Fibroblast of skin of abdomen (primary cell): Measurements from ENCODE around the gene MFSD1.
"Not testable (repeated sequence)": the region's sequence is repeated elsewhere in the genome, so short reads cannot be mapped to it uniquely, and the experiment has no call there.

Experiments used
- DNase-seq: peaks from one replicate; pipeline ENCODE4 v3.0.0-alpha.2; 2013

MFSD1 gene

DNA sequence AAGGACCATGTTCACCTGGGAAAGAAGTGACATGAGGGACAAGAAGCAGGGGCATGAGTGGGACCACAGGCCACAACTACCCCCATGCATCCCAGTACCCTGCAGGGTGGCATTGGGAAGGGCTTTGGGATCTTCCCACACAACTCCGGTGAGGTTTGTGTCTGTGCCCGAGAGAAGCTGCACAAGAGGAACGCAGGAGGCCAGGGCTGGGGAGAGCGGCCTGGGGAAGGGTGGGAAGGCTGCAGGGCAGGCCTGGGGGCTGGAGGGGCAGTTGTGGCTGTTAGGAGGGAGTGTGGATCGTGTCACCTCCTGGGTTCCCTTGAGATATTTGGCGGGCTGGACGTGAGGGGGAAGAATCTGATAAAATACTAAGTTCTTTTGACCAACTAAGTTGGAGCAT, 25.3 kb upstream of the MFSD1 start:
- no peak for DNase-seq

DNA sequence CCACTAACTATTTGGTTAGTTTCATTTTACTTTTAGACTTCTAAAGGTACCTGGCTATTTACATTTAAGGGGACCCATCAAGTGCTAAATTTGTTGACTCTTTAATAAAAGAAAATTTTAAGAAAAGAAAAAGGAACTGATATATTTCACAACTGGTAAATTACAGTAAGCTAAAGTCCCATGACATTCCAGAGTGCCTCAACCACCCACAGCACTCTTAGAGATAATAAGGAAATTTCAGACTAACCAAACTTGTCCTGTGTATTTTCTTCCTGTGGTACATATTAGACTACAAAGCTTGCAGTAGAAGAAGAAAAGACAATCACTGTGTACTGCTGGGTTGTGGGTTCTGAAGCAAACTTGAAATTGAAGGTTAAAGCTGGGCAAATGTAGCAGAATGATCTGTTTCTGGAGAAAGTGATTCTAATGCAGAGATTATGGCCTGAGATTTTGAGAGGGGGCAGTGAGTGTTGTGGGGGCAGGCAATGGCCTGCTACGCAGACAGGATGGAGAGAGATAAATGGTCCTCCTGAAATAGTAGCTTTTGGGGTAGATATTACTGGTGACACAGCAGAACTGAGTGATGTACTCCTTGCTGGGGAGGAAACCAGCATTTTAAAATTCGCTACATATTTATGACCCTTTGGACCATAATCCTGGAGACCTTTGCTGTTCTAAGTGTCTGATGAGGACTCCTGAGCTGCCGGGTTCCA, 24.5 kb upstream of the MFSD1 start:
- no peak for DNase-seq

DNA sequence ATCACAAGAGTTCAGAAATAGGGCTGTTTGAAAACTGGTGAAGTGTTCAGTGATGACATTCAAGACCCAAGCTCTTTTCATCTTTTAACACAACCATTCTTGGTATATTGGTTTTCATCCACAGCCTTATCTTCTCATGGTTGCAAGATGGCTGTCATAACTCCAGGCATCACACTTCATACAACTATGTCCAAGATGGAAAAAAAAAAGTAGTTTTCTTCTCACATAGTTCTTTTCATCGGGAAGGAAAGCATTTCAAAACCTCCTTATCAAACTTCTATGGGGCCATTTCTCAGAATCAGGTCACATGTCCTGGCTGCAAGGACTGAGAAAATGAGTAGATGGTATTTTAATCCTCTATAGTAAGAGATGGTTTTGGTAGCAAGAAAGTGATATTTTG, 21.1 kb upstream of the MFSD1 start:
- no peak for DNase-seq

DNA sequence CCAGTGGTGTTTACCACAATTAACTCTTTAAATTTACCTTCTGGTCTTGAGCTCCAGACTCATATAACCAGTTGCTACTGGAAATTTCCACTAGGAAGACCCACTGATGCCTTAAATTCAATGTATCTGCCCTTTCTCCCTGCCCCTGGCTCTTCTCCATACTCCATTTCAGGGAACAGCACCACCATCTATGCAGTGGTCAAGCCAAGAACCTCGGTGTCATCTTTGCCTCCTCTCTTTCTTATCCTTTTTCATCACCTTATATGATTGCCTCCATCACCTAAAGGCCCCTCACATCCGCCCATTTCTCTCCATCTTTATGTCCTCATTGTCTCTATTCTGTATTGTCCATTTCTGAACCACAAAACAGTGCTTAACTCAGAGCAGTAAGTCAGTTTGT, 20.7 kb upstream of the MFSD1 start:
- no peak for DNase-seq

DNA sequence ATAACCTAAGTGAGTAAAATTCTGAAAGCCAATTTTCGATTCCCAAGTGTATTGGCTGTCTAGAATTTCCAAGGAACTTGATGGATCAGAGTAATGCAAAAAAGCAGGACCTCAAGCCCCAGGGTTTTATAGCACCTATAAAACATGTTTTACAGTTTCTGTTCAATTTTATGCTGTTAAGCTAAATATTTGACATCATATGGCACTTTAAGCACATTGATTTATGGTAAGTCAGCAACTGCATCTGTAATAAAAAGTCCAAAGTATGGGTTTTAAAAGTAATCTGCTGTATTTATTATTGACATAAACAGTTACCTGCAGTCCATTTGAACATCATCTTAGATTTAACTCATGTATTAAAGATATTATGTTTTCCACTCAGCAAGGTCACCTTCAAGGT, 20.0 kb upstream of the MFSD1 start:
- no peak for DNase-seq

DNA sequence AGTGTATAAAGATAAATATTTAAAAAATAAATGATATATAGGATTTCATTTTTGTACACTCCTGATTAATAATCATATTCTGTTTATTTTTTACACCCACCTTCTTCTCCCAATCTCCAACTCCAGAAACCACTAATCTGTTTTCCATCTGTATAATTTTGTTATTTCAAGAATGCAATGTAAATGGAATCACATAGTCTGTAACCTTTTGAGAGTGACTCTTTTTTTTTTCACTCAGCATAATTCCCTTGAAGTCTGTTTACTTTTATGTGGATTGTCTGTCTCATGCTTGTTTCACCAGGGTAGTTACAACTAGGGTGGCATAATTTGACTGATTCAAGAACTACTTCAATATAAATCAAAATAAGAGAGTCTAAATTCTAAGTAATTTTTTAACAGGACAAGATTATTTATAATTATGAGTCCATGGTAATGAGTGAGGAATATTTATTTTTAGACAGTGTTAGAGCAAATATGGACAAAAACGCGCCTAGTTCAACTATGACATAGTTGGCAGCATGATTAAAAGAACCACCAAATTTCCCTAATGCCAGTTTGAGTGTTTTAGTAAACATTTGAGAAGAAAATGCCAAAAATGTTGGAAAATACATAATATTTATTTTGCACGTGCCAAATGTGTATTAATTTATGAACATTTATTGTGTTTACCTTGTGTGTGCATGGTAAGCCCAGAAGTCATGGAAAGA, 19.4 kb upstream of the MFSD1 start:
- DNase-seq: no peak

DNA sequence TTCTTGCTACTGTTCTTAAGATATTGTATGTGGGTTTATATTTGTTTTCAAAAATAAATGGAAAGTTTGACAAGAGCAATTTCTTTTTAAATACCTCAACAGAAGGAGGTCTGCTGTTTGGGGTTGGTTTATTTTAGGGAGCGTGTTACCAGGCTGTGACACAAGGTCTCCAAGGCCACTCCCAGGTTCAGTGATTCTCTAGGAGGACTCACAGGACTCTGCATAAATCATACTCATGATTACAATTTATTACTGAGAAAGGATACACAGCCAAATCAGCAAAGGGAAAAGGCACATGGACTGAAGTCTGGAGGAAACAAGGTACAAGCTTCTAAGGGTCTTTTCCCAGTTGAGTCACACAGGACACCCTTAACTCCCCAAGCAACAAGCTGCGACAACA, 18.8 kb upstream of the MFSD1 start:
- no peak for DNase-seq

DNA sequence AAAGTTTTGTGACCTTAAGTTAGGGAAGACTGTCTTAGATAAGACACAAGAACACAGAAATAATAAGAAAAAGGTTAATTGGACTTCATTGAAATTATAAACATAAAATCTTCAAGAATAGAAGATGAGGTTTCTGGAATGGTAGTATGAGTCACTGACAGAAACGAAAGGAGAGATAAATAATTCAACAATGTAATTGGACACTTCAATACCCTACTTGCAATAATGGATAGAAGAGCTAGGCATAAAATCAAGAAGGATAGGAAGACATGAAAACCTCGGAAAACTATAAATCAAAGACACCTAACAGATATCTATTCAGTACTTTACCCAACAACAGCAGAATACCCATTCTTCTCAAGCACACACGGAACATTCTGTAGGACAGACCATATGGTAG, 15.9 kb upstream of the MFSD1 start:
- DNase-seq: no peak

DNA sequence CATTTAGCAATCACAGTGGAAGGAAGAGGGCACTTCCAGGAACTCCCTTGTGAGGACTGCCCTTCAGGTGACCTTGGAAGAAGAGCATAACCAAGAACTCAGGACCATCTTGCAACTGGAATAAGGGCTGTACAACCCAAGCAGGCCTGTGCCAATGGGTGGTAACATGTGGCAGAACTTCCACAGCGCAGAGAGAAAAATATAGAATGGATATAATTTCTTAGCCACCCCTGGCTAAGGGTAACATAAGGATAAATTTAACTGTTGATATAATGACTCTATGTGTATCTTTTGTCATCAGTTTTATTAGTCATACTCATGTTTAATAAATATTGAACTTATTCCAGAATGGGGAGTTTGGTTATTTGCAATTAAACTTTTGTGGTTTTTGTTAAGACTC, 13.4 kb upstream of the MFSD1 start:
- DNase-seq: no peak

DNA sequence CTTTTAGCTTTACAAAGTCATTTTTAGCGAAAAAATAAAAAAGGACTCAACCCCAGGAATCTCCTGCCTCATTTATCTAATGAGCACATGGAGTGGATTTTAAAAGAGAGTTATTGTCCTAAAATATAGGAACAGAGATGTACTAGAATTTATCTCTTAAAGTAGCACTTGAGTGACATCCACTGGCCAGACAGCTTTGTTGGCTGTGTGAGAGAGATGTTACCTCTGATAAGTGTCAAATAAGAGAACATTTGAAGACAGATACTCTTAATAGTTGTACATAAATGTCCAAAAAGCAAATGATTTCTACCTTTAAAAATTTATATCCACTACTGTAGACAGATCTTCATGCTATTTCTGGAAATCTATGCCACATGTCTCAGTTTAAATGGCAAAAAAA, 12.3 kb upstream of the MFSD1 start:
- DNase-seq: peak; percentile 68

DNA sequence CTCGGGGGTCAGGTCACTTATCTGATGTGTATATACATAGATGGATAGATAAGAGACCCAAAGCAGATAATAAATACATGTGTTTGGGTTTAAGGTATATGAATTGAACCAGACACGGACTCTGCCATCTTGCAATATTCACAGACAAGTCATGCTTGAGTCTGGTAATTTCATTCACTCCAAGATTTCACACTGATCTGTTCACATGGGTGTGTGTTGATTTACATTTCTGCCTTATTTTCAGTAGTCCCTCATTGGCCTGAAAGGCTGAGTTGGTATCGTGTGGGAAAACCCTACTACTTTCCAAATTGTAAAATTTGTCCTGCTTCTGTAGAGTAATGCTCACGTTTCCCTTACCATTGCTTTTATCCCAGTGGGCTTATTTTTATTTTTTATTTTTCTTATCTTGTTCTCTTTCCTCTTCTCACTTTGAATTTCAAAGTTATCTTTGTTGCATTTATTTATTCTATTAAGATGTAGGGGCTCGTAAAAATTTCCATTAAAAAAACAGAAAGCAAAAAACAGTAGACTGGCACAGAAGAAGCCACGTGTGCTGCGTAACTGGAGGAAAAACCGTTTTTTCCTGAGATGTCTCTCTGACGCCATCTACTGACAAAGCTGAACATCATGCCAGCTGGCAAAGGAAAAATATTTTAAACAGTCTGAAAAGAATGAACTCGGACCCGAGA, 10.8 kb upstream of the MFSD1 start:
- peak; percentile 77 for DNase-seq

DNA sequence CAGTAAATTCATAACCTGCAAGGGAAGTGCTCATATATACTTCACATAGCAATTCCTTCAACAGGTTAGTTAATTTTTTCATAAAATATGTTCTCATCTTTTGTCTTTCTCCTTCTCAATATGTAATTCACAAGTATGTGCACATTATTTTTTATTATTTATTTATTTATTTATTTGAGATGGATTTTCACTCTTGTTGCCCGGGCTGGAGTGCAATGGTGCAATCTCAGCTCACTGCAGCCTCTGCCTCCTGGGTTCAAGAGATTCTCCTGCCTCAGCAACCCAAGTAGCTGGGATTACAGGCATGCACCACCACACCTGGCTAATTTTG, 10.3 kb upstream of the MFSD1 start:
- DNase-seq: not testable (repeated sequence)

DNA sequence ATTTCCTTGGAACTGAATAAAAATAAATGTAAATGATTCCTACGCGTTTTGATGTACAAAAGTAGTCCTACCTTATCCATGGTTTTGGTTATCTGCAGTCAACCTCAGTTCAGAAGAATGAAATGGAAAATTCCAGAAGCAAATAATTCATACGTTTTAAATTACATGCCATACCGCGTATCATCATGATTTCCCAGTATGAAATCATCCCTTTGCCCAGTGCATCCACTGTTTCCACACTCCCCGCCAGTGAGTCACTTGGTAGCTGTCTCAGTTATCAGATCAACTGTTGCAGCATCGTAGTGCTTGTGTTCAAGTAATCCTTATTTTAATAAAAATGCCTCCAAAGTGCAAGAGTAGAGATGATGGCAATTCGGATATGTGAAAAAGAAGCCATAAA, 9.1 kb upstream of the MFSD1 start:
- peak; percentile 93 for DNase-seq

DNA sequence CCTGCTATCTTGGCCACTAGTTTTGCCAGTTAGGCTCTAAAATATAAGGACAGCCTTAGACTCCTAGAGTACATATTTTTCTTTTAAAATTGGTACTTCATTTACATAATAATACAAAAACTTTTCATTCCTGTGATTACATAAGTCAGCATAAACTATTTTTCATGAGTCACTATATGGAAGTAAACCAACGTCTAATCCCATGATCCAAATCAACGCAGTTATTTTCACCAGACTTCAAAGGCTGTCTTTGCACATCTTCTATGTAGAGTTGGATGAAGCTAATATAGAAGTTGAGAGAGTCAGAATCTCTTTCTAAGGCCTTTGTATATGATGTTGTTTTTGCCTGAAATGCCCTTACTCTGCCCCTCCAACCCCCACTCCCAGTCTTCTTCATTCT, 7.6 kb upstream of the MFSD1 start:
- DNase-seq: no peak

DNA sequence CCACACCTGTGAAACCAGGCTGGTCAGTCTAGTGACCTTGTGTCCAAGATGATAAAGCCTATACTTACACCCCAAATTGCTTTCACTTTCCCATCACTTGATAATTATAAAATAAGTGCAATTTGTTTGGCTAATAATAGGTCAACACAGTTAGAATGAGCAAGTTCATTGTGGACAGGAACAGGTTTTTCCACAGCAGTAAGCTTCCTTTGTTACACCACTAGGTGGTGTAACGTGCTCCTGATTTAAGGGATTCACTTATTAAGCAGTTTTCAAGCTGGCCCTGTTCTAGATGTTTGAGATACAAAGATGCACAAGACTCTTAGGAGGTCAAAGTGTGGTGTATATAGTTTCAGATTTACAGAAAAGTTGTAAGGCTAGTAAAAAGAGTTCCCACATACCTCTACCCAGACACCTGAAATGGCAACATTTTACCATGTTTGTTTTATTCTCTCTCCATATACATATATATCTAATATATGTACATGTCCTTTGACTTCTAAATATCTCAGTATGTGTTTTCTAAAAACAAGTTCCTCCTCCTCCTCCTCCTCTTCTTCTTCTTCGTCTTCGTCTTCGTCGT, 6.8 kb upstream of the MFSD1 start:
- DNase-seq: no peak

DNA sequence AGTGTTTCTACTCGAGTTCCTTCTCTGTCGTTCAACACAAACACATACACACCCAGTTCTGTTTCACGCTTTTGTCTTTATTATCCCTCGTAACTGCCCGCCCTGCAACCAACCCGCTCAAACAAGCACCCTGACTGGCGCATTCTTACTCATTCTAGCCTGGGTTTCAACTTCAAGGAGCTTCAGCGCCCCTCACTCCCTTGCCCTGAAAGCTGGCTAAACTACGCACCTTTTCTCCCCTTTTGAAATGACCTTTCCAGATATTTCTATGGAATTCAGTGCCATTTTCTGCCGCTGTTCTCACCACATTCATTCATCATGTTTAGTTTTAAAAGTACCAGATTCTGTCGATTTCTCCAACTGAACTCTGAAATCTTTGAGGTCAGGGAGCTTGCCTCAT, 653 bp upstream of the MFSD1 start:
- DNase-seq: no peak

DNA sequence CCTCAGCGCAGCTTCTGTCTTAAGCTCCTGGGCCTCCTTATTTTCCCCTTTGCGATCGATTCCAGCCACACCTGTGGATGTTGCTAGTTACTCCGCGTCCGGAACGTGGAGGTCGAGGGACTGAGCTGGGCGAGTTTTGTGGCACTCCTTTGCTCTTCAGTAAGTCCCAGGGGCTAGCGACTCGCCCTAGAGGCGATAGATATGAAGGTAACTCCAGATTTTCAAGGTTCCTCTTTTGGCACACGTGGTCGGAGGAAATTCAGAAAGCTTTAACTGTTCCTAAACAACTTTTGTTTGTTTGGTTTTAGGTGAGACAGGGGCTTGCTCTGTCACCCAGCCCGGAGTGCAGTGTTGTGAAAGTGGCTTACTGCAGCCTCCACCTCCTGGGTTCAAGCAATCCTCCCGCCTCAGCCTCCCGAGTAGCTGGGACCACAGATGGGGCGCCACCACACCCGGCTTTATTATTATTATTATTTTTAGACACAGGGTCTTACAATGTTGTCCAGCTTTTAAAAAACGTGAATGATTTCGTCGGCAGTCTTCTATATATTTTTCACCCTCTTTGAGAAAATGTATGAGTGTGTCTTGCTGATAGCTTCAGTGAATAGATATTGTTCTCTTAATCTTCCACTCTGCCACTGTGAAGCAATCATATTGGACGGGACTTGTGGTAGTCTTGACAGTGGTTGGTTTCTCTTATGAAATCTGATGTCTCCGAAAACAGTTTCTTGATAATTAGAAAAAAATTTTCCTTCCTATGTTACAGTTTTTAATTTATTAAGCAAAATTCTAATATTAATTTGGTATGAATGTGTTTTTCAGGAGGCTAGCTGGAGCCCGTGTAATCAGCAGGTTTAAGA, 785 bp downstream of the MFSD1 start:
- no peak for DNase-seq

DNA sequence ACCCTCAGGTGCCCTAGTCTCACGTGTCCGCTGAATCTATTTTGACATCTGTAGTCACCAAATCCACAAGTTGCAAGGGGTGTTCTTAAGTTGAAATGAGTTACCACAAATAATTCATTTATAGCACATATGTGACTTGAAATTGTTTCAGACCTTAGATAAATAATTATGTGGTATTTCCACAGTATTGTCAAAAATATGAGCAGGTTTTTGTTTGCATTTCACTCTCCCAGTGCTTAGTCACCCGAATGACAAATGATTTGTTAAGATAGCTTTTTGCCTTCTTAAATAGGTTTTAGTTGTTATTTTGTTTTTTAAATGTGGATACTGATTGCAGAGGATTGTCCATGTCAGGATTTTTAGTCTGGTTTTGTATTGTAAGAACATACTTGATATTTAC, 2.6 kb downstream of the MFSD1 start:
- DNase-seq: no peak

DNA sequence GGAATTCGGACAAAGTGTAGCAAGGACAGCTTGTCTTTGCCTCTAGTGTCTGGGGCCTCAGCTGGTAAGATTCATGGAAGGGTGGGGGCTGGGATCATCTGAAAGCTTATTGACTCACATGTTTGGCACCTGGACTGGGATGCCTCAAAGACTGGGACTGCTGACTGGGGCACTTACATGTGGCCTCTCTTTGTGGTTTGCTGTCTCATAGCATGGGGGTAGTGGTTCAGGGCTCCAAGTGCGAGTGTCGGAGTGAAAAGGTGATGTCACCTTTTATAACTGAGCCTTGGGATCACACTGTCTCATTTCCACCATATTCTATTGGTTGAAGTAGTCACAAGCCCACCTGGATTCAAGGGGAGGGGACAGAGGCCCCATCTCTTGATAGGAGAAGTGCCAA, 6.8 kb downstream of the MFSD1 start:
- peak; percentile 83 for DNase-seq

DNA sequence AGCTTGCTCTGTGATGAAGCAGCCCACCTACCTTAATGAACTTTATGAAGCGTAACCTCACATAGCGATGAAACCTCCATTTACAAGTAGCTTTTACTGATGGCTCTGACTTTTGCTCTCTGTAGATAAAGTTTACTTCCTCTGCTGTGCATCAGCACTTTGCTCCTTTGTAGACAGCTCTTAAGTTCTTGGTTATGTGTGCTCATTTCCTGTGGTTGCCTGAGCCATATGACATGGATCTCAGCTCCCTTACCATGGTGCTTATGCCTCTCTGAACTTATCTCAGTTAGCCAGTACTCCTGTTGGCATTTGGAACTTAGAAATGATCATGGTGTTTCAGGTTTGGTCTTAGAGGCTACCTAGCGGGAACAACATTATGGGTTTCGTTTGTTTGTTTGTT, 7.8 kb downstream of the MFSD1 start:
- no peak for DNase-seq

DNA sequence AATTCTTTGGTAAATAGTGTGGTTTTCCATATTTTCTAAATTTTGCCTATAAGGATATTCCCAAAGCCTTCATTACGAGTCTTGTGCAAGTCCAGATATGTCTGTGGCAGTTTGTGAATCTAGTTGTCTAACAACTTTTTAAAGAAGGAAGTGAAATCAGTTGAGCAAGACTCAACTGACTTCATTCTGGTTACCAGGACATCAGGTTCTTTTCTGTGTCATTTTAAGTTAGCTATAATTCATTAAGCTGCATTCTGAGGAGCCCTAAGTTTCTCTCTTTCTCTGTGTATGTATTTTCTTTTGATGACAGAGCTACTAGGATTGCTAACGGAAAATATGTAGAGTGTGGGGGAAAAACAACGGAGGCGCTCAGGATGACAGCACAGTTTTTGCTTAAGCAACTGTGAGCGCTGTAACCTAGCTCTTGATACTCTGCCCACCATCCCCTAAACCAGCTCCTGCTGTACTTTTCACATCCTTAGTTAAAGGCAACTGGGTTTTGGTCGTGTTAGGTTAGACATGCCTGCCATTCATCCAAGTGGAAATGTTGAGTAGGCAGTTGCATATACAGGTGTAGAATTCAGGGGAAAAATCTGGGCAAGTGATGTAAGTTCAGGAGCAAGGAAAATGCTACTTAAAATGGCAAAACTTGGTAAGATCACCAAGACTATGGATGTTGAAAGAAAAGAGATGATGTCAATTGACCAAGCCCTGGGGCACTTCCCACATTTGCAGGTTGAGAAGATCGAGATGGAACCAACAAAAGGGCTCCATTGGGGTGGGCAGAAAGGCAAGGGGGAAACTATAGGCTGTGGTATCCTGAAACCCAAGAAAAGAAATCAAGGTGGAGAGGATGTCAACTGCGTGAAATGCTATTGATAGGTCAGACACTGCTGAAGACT, 9.2 kb downstream of the MFSD1 start:
- no peak for DNase-seq

DNA sequence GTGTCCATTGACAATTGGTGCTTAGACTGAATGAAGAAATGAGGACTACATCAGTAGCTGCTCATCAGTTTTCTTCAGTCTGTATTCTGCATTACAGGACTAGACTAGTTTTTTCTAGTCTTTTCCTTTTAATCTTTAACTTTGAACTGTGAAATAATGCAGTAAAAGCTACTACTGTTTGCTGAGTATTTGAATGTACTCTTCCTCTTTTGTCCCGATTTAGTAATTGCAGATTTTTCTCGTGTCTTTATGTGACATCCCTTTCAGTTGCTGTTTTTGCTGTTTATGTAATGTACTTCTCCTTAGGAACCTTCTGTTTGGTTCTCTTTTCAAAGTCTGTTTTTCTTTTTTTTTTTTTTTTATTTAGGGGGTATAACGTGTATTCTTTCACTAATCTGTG, 17.4 kb downstream of the MFSD1 start:
- no peak for DNase-seq
